Activated T-cell treated with anti-CD3 and anti-CD28 coated beads, Interleukin-2, amount 50 U/mL, for 4 hours (primary cell): ENCODE measurements around the gene MT1F. TPM values are rescaled to one million over a fixed set of nuclear protein-coding genes. Genes with fewer than 3 reads are reported as not detected.
A peak's percentile ranks its signal among the peaks of the same experiment; 100 is the strongest.

Source experiments
- ATAC-seq, 2 donors: fragments of 200-7000 bp; cut with Tn5 transposase; one replicate each; pipeline ENCODE4 v1.10.0; 2021
- DNase-seq: peaks from one replicate; pipeline ENCODE4 v3.0.0-alpha.2; 2020
- H3K27me3 Mint-ChIP-seq: one replicate; pipeline ENCODE4 v1.8.0; 2021; ENCODE audit warnings: low read depth, mixed read lengths
- H3K36me3 Mint-ChIP-seq: one replicate; pipeline ENCODE4 v1.8.0; 2022; ENCODE audit warnings: mixed read lengths; ENCODE audit not compliant: insufficient read depth
- H3K4me1 Mint-ChIP-seq: one replicate; pipeline ENCODE4 v1.8.0; 2021; ENCODE audit warnings: low read depth, mixed read lengths
- H3K4me3 Mint-ChIP-seq: one replicate; pipeline ENCODE4 v1.8.0; 2021; ENCODE audit warnings: mild to moderate bottlenecking, moderate library complexity, mixed read lengths
- H3K9me3 Mint-ChIP-seq: one replicate; pipeline ENCODE4 v1.8.0; 2021; ENCODE audit warnings: mixed read lengths
- total RNA-seq, 3 donors: library from RNA; stranded (reverse); gene quantifications; one replicate each; pipeline ENCODE4 v1.2.1, GENCODE V29; 2021

The MT1F gene
- total RNA-seq, 3 donors from 2014 or later, result 10.9 to 14.4 (median 12.4) TPM

DNA sequence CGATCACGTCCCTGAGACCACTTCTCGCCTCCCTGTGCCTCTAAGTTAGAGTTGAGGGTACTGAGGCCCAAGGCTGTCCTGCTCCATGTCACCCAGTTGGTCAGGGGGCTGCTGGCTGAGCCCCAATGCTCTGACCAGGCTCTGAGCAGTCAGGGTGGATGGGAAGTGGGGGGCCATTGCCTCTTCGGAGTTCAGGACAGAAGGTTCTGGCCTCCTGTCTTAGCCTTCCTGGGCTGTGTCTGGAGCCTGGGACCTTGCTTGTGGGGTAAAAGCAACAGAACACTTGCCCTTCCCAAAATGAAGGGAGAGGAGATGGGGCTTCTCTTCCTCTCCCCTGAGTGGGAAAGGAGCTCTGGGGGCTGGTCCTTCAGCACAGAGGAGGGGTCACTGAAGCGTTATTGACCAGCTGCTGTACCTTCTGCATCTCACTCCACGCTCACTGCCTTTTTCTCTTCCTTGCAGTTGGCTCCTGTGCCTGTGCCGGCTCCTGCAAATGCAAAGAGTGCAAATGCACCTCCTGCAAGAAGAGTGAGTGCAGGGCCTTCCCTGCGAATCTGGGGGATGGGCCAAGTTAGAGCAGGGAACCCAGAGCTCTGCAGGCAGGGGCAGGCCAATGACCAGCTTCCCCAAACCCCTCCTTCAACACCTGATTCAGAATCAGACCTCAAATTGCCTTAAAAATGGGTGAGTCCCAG is 25.1 kb downstream of the MT1F start:
- DNase-seq, result no peak
- H3K9me3 Mint-ChIP-seq, result no peaks in the 10 kb centered on the region
- H3K4me1 Mint-ChIP-seq, result peaks cover 22% of the 10 kb centered on the region
- no peaks in the 10 kb centered on the region for H3K27me3 Mint-ChIP-seq
- peaks cover 10% of the 10 kb centered on the region for H3K36me3 Mint-ChIP-seq
- ATAC-seq, result peak; percentile 5 to 7
- H3K4me3 Mint-ChIP-seq, result peak overlapping the region; percentile 94

DNA sequence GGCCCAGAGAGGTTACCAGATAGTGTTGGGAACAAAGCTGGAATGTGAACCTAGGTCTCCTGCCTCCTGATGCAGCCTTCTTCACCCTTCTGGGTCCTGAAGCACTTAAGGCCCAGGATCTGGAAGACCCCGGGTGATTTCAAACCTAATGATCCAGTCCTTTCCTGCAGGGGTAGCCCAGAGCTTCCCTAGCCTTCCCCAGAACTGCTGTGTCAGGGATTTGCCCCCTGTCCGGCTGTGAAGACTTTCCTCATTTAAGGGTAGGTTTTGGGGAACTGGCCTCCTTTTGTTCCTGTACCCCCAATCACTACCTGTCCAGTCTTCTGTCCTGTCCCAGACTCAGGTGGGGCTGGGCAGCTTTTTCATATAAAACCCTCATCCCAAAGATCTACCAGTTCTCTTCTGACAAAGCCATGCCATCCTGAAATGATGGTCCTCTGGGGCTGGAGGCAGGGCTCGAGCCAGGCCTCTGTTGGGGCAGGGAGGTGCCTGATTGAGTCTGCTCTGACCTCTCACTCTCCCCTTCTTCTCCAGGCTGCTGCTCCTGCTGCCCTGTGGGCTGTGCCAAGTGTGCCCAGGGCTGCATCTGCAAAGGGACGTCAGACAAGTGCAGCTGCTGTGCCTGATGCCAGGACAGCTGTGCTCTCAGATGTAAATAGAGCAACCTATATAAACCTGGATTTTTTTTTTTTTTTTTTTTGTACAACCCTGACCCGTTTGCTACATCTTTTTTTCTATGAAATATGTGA is 25.8 kb downstream of the MT1F start:
- H3K4me3 Mint-ChIP-seq, result peak overlapping the region; percentile 94
- H3K27me3 Mint-ChIP-seq, result no peaks in the 10 kb centered on the region
- no peak for ATAC-seq
- H3K36me3 Mint-ChIP-seq, result peaks cover 10% of the 10 kb centered on the region
- no peaks in the 10 kb centered on the region for H3K9me3 Mint-ChIP-seq
- DNase-seq, result no peak
- H3K4me1 Mint-ChIP-seq, result peaks cover 22% of the 10 kb centered on the region

DNA sequence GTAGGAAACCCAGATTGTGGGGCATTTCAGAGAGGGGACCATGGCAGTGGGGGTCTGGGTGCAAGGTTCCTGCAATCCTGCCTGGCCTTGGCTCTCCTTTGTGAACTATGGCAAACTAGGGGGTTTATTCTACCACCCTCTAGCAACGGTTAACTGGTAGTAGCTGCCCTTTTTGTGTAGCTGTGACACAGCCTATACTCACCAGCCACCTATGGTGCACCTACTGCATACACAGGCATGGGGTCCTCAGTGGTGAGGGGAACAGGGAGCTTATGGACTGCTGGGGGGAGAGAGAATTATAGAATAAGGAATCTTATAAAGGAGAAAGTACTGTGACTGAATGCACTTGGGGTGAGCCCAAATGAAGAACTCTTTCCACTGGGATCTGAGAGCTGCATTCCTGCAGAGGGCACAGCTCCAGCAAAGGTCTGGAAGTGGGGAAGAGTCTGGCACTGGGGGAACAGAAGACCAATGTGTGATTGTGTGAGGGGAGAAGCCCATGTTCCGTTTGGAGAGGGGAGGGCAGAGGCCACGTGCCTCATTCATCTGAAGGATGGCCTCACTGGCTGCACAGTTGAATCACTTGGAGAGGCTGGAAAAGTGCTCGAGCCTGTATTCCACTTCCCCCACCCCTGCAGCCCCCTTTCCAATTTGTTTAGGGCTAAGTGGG is 26.6 kb downstream of the MT1F start:
- H3K27me3 Mint-ChIP-seq, result no peaks in the 10 kb centered on the region
- H3K36me3 Mint-ChIP-seq, result peaks cover 10% of the 10 kb centered on the region
- peaks cover 22% of the 10 kb centered on the region for H3K4me1 Mint-ChIP-seq
- H3K4me3 Mint-ChIP-seq, result peak overlapping the region; percentile 94
- ATAC-seq, result no peak
- DNase-seq, result no peak
- no peaks in the 10 kb centered on the region for H3K9me3 Mint-ChIP-seq

DNA sequence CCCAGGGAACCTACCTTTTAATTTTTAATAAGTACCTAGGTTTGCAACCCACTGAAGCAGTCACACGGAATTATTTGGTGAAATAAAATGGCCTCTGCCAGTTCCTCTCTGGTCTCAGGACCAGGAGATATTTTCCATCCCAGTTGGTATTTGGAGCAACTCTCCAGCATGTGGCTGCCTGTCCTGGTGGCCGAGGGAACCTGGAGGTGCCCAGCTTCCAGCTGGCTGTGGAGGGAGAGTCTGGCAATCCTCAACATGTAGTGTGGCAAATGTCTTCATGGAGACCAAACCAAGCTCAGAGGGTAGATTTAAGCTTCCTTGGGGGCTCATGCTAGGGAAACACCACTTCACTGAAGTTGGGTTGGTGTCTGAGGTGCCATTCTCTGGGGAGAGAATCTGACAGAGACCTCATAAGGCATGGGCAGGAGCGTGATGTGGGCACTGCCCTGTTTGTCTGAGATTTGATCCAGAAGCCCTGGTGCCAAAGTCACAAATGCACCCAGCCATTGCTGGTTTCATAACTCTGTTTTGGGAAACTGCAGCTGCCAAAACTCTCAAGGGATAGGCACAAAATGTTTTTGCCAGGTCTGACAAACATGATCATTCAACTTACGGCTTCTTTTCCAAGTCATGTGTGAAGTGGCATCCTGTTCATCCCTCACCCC is 27.3 kb downstream of the MT1F start:
- Mint-ChIP-seq H3K4me3 (no peak overlapping the region), H3K4me1 (peaks cover 22% of the 10 kb centered on the region), H3K27me3 (no peaks in the 10 kb centered on the region), H3K9me3 (no peaks in the 10 kb centered on the region), H3K36me3 (peaks cover 10% of the 10 kb centered on the region)
- ATAC-seq (no peak), DNase-seq (no peak)

DNA sequence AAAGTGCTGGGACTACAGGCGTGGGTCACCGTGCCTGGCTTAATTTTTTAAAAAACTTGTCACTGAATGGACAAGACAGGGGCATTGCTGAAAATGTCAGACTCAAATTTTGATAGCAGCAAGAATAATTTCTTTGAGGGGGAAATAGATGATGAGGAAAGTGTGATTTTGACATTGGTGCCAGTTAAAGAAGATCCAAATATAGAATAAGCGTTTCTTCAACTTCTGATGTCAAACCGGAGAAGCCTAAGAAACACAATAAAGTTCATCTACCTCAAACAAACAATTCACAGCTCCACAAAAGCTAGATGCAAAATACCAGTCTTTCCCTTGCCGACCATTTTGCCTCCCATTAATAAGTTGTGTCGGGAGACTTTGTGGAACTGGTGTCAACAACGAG is 29.0 kb downstream of the MT1F start:
- Mint-ChIP-seq H3K36me3 (peaks cover 10% of the 10 kb centered on the region), H3K9me3 (no peaks in the 10 kb centered on the region), H3K4me3 (no peak overlapping the region), H3K27me3 (no peaks in the 10 kb centered on the region), H3K4me1 (peaks cover 17% of the 10 kb centered on the region)
- no peak for ATAC-seq
- DNase-seq, result no peak

DNA sequence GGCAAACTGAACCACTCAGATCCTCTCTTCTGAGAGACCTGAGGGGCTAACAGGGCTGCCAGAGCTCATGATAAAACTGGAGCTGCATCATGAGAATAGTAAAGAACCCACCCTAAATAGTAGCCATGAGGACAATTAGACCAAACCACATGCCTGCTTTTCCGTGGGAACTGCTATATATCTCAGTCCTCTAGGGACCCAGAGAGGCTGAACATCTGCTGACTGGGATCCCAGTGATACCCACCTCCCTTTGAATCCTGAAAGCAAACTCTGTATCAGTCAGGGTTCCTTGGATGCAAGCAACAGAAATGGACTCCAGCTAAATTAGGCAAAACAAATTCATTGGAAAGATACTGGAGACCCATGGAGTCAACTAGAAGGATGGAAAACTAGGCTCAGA is 31.0 kb downstream of the MT1F start:
- H3K4me3 Mint-ChIP-seq, result no peak overlapping the region
- H3K27me3 Mint-ChIP-seq, result no peaks in the 10 kb centered on the region
- no peak for ATAC-seq
- DNase-seq, result no peak
- H3K36me3 Mint-ChIP-seq, result peaks cover 6% of the 10 kb centered on the region
- peaks cover 7% of the 10 kb centered on the region for H3K4me1 Mint-ChIP-seq
- no peaks in the 10 kb centered on the region for H3K9me3 Mint-ChIP-seq

DNA sequence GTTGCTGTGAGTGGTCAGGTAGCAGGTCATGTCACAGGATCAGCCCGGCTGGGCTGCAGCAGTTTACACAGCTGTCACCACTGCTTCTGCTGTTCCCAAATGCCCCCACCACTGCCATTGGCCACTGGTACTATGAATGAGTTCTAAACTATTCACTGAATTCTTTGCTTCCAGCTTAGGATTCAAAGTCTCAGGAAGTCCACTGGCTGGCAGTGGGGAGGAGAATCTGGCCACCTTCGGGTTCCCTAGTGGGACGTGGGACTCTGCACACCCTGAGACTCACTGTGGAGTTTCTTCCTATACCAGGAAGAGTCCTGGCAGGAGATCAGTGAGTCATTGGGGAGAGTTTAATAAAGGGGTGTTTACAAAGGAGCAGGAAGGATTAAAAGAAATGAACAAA is 31.4 kb downstream of the MT1F start:
- no peaks in the 10 kb centered on the region for H3K27me3 Mint-ChIP-seq
- H3K9me3 Mint-ChIP-seq, result no peaks in the 10 kb centered on the region
- ATAC-seq, result no peak

DNA sequence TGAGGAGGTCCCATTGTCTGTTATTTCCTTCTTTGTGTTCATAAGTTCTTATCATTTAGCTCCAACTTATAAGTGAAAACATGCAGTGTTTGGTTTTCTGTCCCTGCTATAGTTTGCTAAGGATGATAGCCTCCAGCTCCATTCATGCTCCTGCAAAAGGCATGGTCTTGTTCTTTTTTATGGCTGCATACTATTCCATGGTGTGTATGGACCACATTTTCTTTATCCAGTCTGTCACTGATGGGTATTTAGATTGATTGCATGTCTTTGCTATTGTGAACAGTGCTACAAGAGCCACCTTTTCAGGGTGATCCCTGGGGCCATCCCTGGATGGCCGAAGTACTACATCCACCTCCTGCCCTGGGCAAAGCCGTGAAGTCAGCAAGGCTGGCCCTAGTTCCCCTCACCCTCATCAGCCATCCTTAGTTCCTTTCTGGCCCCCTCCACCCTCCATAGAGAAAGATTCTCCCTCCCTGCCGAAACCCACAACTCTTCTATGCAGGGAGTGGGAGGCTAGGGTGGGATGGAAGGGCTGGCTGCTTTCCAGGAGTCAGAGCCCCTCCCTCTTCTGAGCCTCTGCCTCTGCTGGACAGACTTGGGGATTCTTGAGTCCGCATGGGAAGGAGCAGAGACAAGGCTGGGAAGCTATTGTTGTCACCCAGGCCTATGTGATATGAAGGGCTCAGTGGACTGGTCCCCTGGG is 32.8 kb downstream of the MT1F start:
- ATAC-seq, result no peak
- no peak overlapping the region for H3K4me3 Mint-ChIP-seq
- peaks cover 5% of the 10 kb centered on the region for H3K36me3 Mint-ChIP-seq
- no peaks in the 10 kb centered on the region for H3K4me1 Mint-ChIP-seq
- DNase-seq, result no peak
- no peaks in the 10 kb centered on the region for H3K27me3 Mint-ChIP-seq
- H3K9me3 Mint-ChIP-seq, result no peaks in the 10 kb centered on the region

More for the DNA sequence above, 31.4 kb downstream of the MT1F start:
- no peak for DNase-seq
- peaks cover 3% of the 10 kb centered on the region for H3K4me1 Mint-ChIP-seq
- H3K36me3 Mint-ChIP-seq, result peaks cover 5% of the 10 kb centered on the region
- H3K4me3 Mint-ChIP-seq, result no peak overlapping the region

DNA sequence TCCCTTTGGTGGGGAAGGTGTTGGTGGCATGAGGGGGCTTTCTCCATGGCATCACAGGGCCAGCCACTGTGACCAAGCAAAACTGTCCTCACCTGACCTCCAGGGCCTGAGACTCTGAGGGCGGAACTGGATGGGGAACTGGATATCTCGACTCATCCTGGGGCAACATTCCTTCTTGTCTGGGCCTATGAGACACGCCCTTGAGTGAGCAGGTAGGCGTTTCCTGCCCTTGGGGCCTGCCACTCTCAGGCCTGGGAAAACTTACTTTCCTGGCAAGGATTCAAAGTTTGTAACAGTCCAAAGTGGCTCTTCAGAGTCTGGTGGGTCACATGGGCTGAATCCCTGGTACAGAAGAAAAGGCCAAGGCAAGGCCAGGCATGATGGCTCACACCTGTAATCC is 34.1 kb downstream of the MT1F start:
- no peak for ATAC-seq

DNA sequence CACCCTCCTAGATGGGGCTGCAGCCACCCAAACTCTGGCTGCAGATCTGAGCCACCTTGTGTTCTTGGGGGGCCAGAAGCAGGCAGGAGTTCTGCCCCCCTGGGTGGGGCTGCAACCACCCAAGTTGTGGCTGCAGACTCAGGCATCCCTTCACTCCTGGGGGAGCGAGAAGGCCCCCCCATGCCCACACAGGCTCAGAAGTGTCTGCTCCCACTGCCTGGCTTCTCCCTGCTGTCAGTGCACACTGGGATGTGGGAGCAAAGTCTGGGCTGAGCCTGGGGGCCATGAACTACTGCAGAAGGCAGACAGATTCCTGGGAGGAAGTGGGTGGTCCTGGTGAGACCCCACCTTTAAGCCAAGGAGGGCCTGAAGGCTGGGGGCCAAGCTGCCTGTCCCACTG is 37.5 kb downstream of the MT1F start:
- H3K4me1 Mint-ChIP-seq, result no peaks in the 10 kb centered on the region
- no peak for DNase-seq
- no peaks in the 10 kb centered on the region for H3K36me3 Mint-ChIP-seq
- H3K27me3 Mint-ChIP-seq, result no peaks in the 10 kb centered on the region
- H3K9me3 Mint-ChIP-seq, result peaks cover 7% of the 10 kb centered on the region
- H3K4me3 Mint-ChIP-seq, result no peak overlapping the region
- no peak for ATAC-seq

More for the DNA sequence above, 34.1 kb downstream of the MT1F start:
- DNase-seq, result no peak
- Mint-ChIP-seq H3K9me3 (no peaks in the 10 kb centered on the region), H3K36me3 (no peaks in the 10 kb centered on the region), H3K4me3 (no peak overlapping the region), H3K4me1 (no peaks in the 10 kb centered on the region), H3K27me3 (no peaks in the 10 kb centered on the region)

DNA sequence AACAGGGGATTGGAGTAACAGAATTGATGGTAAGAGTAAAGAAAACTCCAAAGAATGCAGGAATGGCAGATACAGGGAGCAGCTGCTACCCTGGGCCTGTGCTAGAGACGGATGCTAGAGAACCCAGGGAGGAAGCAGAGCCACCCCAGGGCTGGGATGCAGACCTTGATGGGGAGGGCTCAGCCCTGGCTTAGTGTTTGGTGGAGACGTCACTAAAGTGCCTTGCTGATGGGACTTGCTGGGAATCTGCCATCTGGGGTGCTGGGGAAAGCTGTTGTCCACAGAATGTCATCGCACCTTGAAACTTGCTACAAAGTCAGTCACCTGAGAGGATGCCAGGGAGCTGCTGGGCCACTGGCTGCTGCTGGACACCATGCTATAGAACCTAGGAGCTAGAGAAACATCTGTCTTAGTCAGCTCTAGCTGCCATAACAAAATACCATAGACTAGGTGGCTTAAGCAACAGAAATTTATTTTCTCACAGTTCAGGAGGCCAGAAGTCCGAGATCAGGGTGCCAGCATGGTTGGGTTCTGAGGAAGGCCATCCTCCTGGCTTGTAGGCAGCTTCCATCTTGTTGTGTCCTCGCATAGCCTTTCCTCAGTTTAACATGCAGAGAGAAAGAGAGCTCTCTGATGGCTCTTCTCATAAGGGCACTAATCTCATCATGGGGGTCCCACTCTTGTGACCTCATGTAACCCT is 39.8 kb downstream of the MT1F start:
- DNase-seq (no peak), ATAC-seq (no peak)
- Mint-ChIP-seq H3K4me1 (peaks cover 7% of the 10 kb centered on the region), H3K4me3 (no peak overlapping the region), H3K27me3 (no peaks in the 10 kb centered on the region), H3K36me3 (no peaks in the 10 kb centered on the region), H3K9me3 (peaks cover 7% of the 10 kb centered on the region)

DNA sequence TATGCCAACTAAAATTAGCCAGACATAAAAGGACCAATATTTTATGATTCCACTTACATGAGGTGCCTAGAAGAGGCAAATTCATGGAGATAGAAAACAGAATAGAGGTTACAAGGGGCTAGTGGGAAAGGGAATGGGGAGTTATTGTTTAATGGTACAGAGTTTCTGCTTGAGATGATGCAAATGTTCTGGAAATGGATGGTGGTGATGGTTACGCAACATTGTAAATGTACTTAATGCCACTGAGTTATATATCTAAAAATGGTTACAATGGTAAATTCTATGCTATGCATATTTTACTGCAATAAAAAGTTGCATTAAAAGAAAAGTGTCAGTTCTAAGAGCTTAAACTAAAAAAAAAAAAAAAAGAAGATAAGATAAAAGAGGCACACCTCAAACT is 42.4 kb downstream of the MT1F start:
- Mint-ChIP-seq H3K4me1 (peaks cover 7% of the 10 kb centered on the region), H3K36me3 (no peaks in the 10 kb centered on the region), H3K9me3 (peaks cover 7% of the 10 kb centered on the region), H3K4me3 (no peak overlapping the region), H3K27me3 (no peaks in the 10 kb centered on the region)
- ATAC-seq (no peak), DNase-seq (no peak)

DNA sequence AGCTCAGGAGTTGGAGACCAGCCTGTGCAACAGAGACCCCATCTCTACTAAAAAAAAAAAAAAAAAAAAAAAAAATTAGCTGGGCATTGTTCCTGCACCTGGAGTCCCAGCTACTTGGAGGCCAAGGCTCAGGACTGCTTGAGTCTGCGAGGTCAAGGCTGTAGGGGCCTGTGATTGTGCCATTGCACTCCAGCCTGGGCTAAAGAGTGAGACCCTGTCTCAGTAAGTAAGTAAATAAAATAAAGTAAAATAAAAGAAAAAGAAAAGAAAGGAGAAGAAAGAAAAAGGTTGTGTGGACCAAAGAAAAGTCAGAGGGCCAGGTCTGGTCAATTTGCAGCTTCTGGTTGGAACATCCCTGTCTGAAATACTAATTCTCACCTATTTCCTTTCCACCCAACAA is 42.9 kb downstream of the MT1F start:
- H3K27me3 Mint-ChIP-seq, result no peaks in the 10 kb centered on the region
- H3K4me1 Mint-ChIP-seq, result peaks cover 7% of the 10 kb centered on the region
- ATAC-seq (no peak), DNase-seq (no peak)
- no peak overlapping the region for H3K4me3 Mint-ChIP-seq
- H3K36me3 Mint-ChIP-seq, result no peaks in the 10 kb centered on the region
- peaks cover 7% of the 10 kb centered on the region for H3K9me3 Mint-ChIP-seq
